Measurements from ENCODE around the gene PSMB11.

The PSMB11 gene

DNA sequence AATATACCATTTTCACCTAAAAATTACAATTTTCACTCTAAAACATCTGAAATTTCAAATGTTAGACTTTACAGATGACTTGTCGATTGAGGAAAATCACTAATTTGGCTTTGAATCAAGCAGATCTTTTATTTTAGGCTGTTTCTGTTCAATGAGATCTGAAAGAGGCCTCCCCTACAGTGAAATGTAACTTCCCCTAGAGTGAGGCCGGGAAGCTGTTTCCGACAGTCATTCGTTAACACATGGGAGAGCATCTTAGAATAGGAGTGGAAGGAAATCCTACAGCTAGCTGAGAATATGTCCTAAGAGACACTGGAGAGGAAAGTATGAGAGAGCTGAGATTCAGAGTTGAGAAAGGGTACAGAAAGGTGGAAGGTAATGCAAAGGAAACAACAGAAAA is 26.4 kb upstream of the PSMB11 start:
- no peaks in the 10 kb centered on the region for H3K27me3 ChIP-seq (ENCODE audit: control insufficient read depth, insufficient read depth, low read length)
- H3K4me2 ChIP-seq (ENCODE audit: low read length) = no peak overlapping the region
- no peak overlapping the region for H2AFZ ChIP-seq
- H3K4me1 ChIP-seq = no peaks in the 10 kb centered on the region
- TF ChIP-seq, protein P1, sequence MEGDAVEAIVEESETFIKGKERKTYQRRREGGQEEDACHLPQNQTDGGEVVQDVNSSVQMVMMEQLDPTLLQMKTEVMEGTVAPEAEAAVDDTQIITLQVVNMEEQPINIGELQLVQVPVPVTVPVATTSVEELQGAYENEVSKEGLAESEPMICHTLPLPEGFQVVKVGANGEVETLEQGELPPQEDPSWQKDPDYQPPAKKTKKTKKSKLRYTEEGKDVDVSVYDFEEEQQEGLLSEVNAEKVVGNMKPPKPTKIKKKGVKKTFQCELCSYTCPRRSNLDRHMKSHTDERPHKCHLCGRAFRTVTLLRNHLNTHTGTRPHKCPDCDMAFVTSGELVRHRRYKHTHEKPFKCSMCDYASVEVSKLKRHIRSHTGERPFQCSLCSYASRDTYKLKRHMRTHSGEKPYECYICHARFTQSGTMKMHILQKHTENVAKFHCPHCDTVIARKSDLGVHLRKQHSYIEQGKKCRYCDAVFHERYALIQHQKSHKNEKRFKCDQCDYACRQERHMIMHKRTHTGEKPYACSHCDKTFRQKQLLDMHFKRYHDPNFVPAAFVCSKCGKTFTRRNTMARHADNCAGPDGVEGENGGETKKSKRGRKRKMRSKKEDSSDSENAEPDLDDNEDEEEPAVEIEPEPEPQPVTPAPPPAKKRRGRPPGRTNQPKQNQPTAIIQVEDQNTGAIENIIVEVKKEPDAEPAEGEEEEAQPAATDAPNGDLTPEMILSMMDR (IDR thresholded peaks at IDR 0.05) = no peak
- H3K79me2 ChIP-seq = no peaks in the 10 kb centered on the region
- H3K9me3 ChIP-seq (ENCODE audit: control insufficient read depth, low read length) = no peaks in the 10 kb centered on the region
- H3K36me3 ChIP-seq (ENCODE audit: control insufficient read depth, insufficient read depth, low read length) = no peaks in the 10 kb centered on the region
- H3K4me3 ChIP-seq (ENCODE audit: low read depth, low read length) = no peak overlapping the region
- H3K9ac ChIP-seq = no peak overlapping the region
- H3K27ac ChIP-seq = no peak overlapping the region

DNA sequence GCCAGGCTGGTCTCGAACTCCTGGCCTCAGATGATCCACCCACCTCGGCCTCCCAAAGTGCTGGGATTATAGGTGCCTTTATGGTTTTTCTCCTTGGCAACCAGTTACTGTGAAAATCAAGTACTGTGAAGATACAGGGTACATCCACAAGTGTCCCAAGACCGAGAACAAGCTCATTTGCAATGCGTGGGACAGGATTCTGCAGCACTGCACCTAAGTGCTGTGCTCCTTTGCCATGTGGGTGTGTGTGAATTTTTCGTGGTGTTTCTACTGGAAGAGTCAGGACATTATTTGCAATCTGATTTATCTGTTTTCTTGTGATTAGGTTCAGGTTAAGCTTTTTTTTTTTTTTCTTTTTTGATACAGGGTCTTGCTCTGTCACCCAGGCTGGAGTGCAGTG is 24.9 kb upstream of the PSMB11 start:
- H3K27ac ChIP-seq = no peak overlapping the region
- H3K9me3 ChIP-seq (ENCODE audit: control insufficient read depth, low read length) = no peaks in the 10 kb centered on the region
- H3K79me2 ChIP-seq = no peaks in the 10 kb centered on the region
- no peaks in the 10 kb centered on the region for H3K36me3 ChIP-seq (ENCODE audit: control insufficient read depth, insufficient read depth, low read length)
- TF ChIP-seq, protein P1 (IDR thresholded peaks at IDR 0.05) = no peak
- no peak overlapping the region for H3K4me2 ChIP-seq (ENCODE audit: low read length)
- no peak overlapping the region for H2AFZ ChIP-seq
- peaks cover 4% of the 10 kb centered on the region for H3K4me1 ChIP-seq
- no peaks in the 10 kb centered on the region for H3K27me3 ChIP-seq (ENCODE audit: control insufficient read depth, insufficient read depth, low read length)
- H3K4me3 ChIP-seq (ENCODE audit: low read depth, low read length) = no peak overlapping the region
- H3K9ac ChIP-seq = no peak overlapping the region

DNA sequence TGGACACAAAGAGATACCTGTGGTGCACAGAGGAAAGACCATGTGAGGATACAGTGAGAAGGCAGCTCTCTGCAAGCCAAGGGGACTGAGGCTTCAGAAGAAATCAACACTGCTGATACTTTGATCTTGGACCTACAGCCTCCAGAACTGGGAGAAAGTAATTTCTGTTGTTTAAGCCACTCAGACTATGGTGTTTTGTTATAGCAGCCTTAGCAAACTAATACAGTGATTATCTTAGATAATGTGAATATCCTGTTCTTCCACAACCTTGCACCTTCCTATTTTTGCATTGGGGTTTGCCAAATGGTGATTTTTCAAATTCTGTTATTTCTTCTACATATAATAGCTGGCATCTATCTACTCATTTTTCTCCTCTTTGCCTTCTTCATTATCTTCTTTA is 23.9 kb upstream of the PSMB11 start:
- Histone ChIP-seq H3K9ac (no peak overlapping the region), H3K79me2 (no peaks in the 10 kb centered on the region), H3K27ac (no peak overlapping the region), H3K4me3 (ENCODE audit: low read depth, low read length) (no peak overlapping the region), H3K4me1 (peaks cover 4% of the 10 kb centered on the region), H3K4me2 (ENCODE audit: low read length) (no peak overlapping the region), H3K9me3 (ENCODE audit: control insufficient read depth, low read length) (no peaks in the 10 kb centered on the region), H3K27me3 (ENCODE audit: control insufficient read depth, insufficient read depth, low read length) (no peaks in the 10 kb centered on the region), H2AFZ (no peak overlapping the region), H3K36me3 (ENCODE audit: control insufficient read depth, insufficient read depth, low read length) (no peaks in the 10 kb centered on the region)
- TF ChIP-seq, protein P1 (IDR thresholded peaks at IDR 0.05) = no peak

DNA sequence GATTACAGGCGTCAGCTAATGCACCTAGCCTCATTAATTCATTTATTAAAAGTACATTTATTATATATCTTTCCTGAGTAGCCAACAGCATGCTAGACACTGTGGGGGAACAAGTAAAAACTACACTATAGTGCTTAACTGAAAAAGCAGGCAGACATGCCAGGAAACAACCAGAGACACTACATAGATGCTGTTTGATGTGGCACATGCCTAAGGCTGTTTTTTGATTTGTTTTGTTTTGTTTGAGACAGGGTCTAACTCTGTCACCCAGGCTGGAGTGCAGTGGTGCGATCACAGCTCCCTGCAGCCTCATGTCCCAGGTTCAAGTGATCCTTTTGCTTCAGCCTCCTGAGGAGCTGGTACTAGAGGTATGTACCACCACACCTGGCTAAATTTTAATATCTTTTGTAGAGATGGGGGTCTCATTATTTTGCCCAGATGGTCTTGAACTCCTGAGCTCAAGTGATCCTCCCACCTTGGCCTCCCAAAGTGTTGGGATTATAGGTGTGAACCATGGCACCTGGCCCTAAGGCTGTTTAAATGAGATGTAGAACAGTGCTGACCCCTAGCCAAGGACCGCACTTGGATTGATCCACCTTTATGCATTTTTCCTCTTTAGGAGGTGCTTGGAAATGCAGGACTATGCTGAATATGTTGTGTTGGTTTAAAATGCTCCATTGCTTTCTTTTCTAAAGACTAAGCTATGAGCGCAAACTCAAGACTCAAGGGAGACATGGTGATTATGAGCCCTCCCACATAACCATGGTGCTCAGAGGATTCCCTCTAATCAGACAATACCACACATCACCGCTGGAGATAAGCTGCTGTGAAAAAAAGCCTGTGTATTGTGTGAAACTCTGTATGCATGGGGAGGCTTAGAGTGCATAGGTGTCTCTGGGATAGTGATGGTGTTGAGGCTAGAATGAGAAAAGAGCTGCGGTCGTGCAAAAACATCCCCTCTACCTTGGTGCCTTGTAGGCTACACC is 21.6 kb upstream of the PSMB11 start:
- TF ChIP-seq, protein P1 (IDR thresholded peaks at IDR 0.05) = no peak
- H2AFZ ChIP-seq = no peak overlapping the region

More for the DNA sequence above, 21.6 kb upstream of the PSMB11 start:
- H3K9me3 ChIP-seq (ENCODE audit: control insufficient read depth, low read length) = no peaks in the 10 kb centered on the region
- H3K9ac ChIP-seq = no peak overlapping the region
- H3K27me3 ChIP-seq (ENCODE audit: control insufficient read depth, insufficient read depth, low read length) = no peaks in the 10 kb centered on the region
- H3K27ac ChIP-seq = no peak overlapping the region
- peaks cover 4% of the 10 kb centered on the region for H3K4me1 ChIP-seq
- H3K4me2 ChIP-seq (ENCODE audit: low read length) = no peak overlapping the region
- no peaks in the 10 kb centered on the region for H3K36me3 ChIP-seq (ENCODE audit: control insufficient read depth, insufficient read depth, low read length)
- no peak overlapping the region for H3K4me3 ChIP-seq (ENCODE audit: low read depth, low read length)
- H3K79me2 ChIP-seq = no peaks in the 10 kb centered on the region

Data from parathyroid adenoma (tissue), 2 donors.